Measurements from ENCODE around the gene RABGAP1L.
"Not testable (repeated sequence)": the region's sequence is repeated elsewhere in the genome, so short reads cannot be mapped to it uniquely, and the experiment has no call there.

RABGAP1L gene

DNA sequence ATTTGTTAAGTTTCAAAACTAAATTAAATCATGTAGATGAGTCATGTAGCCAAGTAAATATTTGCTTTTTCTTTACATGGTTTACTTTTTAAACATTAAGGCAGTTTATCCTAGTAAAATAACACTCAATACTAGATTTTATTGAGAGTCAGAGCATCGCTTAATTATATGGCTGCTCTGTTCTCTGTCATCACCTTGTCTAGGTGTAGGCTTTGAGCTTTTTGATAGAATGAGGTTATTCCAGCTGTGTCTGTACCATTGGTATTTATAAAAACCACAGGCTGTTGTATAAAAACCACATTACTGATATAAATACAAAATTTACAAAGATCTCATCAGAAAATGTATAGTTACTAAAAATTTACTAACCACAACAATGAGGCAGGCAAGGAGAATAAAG is 245.9 kb downstream of the RABGAP1L start:
- TF ChIP-seq POLR2A (IDR thresholded peaks at IDR 0.05; ENCODE audit: low read depth, low read length) (no peak), TAF1 (IDR thresholded peaks at IDR 0.05; ENCODE audit: borderline replicate concordance, low read depth, low read length) (no peak), POLR2AphosphoS5 (IDR thresholded peaks at IDR 0.05; ENCODE audit: low read depth, low read length) (no peak)
- no peak for DNase-seq (ENCODE audit: insufficient read length)
- no peak for FAIRE-seq

DNA sequence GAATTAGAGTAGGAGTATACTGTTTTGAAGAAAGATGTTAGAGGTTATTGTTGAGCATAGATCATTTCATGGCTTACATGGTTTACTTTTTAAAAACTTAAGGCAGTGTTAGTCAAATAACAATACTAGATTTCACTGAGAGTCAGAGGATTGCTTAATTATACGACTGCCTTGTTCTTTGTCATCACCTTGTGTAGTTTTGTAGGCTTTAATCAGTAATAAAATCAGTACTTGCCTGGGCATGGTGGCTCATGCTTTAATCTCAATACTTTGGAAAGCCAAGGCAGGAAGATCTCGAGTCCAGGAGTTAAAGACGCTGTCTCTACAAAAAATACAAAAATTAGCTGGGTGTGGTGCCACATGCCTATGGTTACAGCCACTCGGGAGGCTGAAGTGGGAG is 247.1 kb downstream of the RABGAP1L start:
- DNase-seq (ENCODE audit: insufficient read length) (no peak), FAIRE-seq (no peak)
- TF ChIP-seq POLR2A (IDR thresholded peaks at IDR 0.05; ENCODE audit: low read depth, low read length) (no peak), TAF1 (IDR thresholded peaks at IDR 0.05; ENCODE audit: borderline replicate concordance, low read depth, low read length) (no peak), POLR2AphosphoS5 (IDR thresholded peaks at IDR 0.05; ENCODE audit: low read depth, low read length) (no peak)

DNA sequence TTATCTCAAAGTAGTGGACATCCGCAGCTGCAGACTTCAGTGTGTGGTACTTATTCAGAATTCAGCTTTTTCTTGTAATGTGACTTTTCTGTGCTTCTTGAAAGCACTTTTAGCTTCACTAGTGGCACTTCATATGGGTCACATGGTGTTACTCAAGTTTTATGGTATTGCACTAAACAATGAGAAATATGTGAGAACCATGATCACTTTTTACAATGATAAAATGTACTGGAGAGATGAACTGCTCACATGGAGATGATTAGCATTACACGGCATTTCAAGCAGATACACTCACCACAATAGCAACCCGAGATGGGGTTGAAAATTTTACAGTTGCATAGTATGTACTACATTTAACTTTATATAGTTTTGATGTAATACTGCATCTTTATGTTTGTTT is 248.3 kb downstream of the RABGAP1L start:
- TF ChIP-seq POLR2A (IDR thresholded peaks at IDR 0.05; ENCODE audit: low read depth, low read length) (no peak), TAF1 (IDR thresholded peaks at IDR 0.05; ENCODE audit: borderline replicate concordance, low read depth, low read length) (no peak), POLR2AphosphoS5 (IDR thresholded peaks at IDR 0.05; ENCODE audit: low read depth, low read length) (no peak)
- FAIRE-seq (no peak), DNase-seq (ENCODE audit: insufficient read length) (no peak)

DNA sequence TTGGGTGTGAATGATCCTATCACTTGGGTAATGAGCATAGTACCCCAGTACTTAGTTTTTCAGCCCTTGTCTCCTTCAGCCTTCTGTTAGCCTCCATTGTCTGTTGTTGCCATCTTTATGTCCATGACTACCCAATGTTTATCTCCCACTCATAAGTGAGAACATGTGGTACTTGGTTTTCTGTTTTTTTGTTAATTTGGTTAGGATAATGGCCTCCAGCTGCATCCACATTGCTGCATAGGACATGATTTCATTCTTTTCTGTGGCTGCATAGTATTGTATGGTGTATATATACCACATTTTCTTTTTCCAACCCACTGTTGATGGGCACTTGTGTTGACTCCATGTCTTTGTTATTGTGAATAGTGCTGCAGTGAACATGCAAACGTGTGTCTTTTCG is 248.8 kb downstream of the RABGAP1L start:
- DNase-seq (ENCODE audit: insufficient read length): no peak
- FAIRE-seq: no peak
- TF ChIP-seq TAF1 (IDR thresholded peaks at IDR 0.05; ENCODE audit: borderline replicate concordance, low read depth, low read length) (no peak), POLR2A (IDR thresholded peaks at IDR 0.05; ENCODE audit: low read depth, low read length) (no peak), POLR2AphosphoS5 (IDR thresholded peaks at IDR 0.05; ENCODE audit: low read depth, low read length) (no peak)

DNA sequence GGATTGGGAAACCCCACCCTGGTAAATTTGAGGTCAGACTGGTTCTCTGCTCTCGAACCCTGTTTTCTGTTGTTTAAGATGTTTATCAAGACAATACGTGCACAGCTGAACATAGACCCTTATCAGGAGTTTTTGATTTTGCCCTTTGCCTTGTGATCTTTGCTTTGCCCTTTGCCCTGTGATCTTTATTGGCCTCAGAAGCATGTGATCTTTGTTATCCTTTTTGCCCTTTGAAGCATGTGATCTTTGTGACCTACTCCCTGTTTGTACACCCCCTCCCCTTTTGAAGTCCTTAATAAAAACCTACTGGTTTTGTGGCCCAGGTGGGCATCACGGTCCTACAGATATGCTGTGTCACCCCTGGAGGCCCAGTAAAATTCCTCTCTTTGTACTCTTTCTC is 250.5 kb downstream of the RABGAP1L start:
- DNase-seq (ENCODE audit: insufficient read length); FAIRE-seq: not testable (repeated sequence)

DNA sequence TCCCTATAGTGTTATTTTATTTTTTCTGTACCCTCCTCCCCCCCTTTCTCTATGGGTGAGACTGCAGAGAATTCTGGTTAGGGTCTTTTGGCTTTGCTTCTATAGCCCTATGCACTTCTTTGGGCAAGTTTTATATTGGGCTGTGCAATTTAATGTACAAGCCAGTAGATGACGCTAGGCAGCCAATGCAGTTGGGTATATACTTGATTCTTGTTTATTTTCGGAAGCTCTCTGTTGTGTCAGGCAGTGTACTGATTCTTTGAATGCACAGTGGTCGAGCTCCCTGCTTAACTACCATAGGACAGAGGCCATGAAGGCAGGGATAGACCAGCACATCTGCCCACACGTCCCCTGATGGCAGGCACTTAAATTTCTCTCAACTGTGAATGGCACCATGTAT is 254.3 kb downstream of the RABGAP1L start:
- TF ChIP-seq POLR2A (IDR thresholded peaks at IDR 0.05; ENCODE audit: low read depth, low read length) (no peak), POLR2AphosphoS5 (IDR thresholded peaks at IDR 0.05; ENCODE audit: low read depth, low read length) (no peak), TAF1 (IDR thresholded peaks at IDR 0.05; ENCODE audit: borderline replicate concordance, low read depth, low read length) (no peak)
- no peak for FAIRE-seq
- no peak for DNase-seq (ENCODE audit: insufficient read length)

DNA sequence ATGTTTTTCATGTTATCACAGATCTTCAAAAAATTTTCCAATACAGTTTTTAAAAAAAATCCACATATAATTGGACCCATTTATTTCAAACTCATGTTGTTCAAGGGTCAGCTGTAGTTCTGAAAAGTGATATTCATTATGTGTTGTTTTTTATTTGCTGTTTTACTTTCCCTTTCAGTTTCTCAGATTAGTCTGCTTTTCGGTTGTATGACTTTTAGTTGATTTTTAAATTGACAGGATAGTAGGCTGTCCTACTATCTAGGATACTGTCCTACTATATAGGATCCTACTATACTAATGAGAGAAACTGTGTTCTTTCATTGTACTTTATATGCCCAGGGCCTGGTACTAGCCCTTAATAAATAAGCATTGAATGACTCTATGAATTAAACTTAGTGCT is 254.9 kb downstream of the RABGAP1L start:
- DNase-seq (ENCODE audit: insufficient read length): no peak
- TF ChIP-seq TAF1 (IDR thresholded peaks at IDR 0.05; ENCODE audit: borderline replicate concordance, low read depth, low read length) (no peak), POLR2A (IDR thresholded peaks at IDR 0.05; ENCODE audit: low read depth, low read length) (no peak), POLR2AphosphoS5 (IDR thresholded peaks at IDR 0.05; ENCODE audit: low read depth, low read length) (no peak)
- no peak for FAIRE-seq

DNA sequence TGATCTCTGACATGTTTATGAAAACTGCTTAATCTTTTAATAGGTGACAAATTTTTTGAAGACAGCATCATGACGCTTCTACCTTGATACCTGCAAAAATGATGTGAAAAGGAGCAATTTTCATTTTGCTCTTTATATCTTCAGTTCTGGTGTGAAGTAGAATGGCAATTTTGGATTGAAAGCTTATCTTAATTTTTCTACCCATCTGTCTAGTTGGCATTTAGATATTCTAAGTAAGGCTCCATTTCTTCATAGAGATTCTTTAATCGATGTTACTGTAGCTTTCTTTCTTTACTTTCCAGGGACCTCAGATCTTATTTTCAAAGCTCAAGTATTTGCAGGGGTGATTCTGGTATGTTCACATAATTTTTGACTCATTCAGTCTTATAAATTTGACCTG is 256.2 kb downstream of the RABGAP1L start:
- FAIRE-seq (no peak), DNase-seq (ENCODE audit: insufficient read length) (no peak)
- TF ChIP-seq TAF1 (IDR thresholded peaks at IDR 0.05; ENCODE audit: borderline replicate concordance, low read depth, low read length) (no peak), POLR2AphosphoS5 (IDR thresholded peaks at IDR 0.05; ENCODE audit: low read depth, low read length) (no peak)

DNA sequence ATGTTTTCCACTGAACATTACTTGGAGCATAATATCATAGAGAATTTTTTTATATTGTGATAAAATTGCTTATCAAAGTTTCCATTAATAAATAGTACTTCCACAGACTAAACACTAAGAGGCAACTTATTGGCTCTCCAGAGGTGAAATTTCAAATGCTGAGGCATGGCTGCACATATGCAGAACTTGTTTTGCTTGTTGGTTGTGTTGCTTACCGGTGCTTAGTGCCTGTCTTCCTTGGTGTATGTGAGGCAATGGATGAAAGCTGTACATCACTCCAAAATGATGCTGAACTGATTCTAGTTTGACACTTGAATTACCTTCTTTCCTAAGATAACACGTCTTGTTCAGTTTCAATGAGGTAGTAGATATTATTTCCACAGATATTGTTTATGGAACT is 258.6 kb downstream of the RABGAP1L start:
- TF ChIP-seq TAF1 (IDR thresholded peaks at IDR 0.05; ENCODE audit: borderline replicate concordance, low read depth, low read length) (no peak), POLR2A (IDR thresholded peaks at IDR 0.05; ENCODE audit: low read depth, low read length) (no peak), POLR2AphosphoS5 (IDR thresholded peaks at IDR 0.05; ENCODE audit: low read depth, low read length) (no peak)
- no peak for DNase-seq (ENCODE audit: insufficient read length)
- no peak for FAIRE-seq

DNA sequence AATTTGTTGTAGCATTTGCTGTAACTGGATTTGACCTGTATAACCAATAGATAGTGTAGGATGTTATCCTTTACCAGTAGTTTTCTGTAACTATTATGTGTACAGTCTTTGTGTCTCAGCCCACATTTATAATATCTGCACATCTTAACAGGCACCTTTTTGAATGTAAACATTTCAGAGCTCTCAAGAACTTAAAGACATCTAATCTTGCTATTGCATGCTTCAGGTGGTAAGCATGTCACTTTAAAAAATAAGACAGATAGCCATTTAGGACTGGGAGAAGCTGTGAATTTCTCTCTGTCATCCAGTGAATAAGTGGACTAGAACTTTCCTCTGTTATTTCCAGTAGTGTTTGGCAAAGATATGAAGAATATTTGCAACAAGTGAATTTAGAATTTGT is 265.8 kb downstream of the RABGAP1L start:
- no peak for DNase-seq (ENCODE audit: insufficient read length)
- no peak for FAIRE-seq
- TF ChIP-seq POLR2A (IDR thresholded peaks at IDR 0.05; ENCODE audit: low read depth, low read length) (no peak), TAF1 (IDR thresholded peaks at IDR 0.05; ENCODE audit: borderline replicate concordance, low read depth, low read length) (no peak), POLR2AphosphoS5 (IDR thresholded peaks at IDR 0.05; ENCODE audit: low read depth, low read length) (no peak)

DNA sequence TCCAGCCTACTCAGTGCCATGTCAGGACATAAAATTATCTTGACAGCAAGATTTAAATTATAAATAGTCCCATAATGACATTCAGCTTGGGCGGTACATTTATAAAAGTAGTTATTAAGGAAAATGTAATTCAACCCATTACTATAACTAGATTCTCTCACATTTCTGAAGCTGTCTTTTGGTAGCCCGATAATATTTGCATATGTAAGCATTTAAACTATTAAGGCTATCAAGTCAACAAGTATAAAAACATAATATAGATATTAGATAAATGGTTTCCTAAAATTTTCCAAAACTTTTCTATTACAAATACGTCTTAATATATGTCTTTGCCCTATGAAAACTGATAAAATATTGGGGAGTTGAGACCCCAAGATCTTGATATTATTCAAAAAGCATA is 266.8 kb downstream of the RABGAP1L start:
- DNase-seq (ENCODE audit: insufficient read length) (no peak), FAIRE-seq (no peak)

DNA sequence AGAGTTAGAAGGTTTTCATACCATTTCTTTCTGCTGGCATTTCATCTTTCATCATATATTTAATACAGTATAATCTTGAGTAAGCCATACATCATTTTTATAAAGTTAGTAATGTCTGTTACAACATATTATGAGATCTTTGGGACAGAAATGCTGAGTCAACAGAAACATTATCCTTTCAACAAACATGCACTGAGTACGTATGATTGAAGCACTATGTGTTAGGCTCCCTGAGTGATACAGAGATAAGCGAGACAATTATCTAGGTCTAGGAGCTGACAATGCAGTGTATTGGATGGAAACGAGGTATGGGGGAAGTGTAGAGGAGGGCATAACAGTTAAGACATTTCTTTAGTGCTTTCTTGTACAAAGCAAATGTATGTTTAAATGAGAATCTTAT is 268.7 kb downstream of the RABGAP1L start:
- TF ChIP-seq POLR2AphosphoS5 (IDR thresholded peaks at IDR 0.05; ENCODE audit: low read depth, low read length) (no peak), TAF1 (IDR thresholded peaks at IDR 0.05; ENCODE audit: borderline replicate concordance, low read depth, low read length) (no peak), POLR2A (IDR thresholded peaks at IDR 0.05; ENCODE audit: low read depth, low read length) (no peak)
- FAIRE-seq: peak; percentile 71
- no peak for DNase-seq (ENCODE audit: insufficient read length)

More for the DNA sequence above, 266.8 kb downstream of the RABGAP1L start:
- TF ChIP-seq POLR2A (IDR thresholded peaks at IDR 0.05; ENCODE audit: low read depth, low read length): no peak
- no peak for TF ChIP-seq TAF1 (IDR thresholded peaks at IDR 0.05; ENCODE audit: borderline replicate concordance, low read depth, low read length)
- TF ChIP-seq POLR2AphosphoS5 (IDR thresholded peaks at IDR 0.05; ENCODE audit: low read depth, low read length): no peak

DNA sequence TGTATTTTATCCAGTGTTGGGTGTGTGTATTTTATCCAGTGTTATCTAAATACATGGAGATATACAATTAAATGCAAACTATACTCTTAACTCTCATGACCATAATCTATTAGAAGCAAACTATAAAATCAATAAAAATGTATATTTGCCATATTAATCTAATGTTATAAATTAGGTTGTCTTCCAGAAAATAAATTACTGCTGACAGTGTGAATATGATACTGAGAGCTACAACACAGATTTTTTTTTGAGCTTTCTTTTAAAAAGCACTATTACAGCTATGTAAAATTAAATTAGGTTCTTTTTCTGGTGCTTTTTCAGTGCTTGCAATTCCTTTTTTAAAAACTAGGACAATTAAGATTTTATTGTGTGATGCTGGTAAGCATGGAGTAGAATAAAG is 269.4 kb downstream of the RABGAP1L start:
- FAIRE-seq: no peak

More for the DNA sequence above, 269.4 kb downstream of the RABGAP1L start:
- DNase-seq (ENCODE audit: insufficient read length): no peak
- TF ChIP-seq POLR2A (IDR thresholded peaks at IDR 0.05; ENCODE audit: low read depth, low read length) (no peak), TAF1 (IDR thresholded peaks at IDR 0.05; ENCODE audit: borderline replicate concordance, low read depth, low read length) (no peak), POLR2AphosphoS5 (IDR thresholded peaks at IDR 0.05; ENCODE audit: low read depth, low read length) (no peak)

Data from GM12892 (cell line).